ENCODE measurements around the gene NFIC.

NFIC gene

DNA sequence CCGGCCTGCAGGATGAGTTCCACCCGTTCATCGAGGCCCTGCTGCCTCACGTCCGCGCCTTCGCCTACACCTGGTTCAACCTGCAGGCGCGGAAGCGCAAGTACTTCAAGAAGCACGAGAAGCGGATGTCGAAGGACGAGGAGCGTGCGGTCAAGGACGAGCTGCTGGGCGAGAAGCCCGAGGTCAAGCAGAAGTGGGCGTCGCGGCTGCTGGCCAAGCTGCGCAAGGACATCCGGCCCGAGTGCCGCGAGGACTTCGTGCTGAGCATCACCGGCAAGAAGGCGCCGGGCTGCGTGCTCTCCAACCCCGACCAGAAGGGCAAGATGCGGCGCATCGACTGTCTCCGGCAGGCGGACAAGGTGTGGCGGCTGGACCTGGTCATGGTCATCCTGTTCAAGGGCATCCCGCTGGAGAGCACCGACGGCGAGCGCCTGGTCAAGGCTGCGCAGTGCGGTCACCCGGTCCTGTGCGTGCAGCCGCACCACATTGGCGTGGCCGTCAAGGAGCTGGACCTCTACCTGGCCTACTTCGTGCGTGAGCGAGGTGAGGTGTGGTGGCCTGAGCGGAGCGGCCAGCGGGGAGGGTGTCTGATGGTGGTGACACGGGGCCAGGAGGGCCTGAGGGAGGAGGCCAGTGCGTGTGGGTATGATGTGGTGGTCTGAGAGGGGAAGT lies 15.5 kb downstream of the NFIC start:
- Histone ChIP-seq H3K4me2 (ENCODE audit: low read length) (no peak overlapping the region), H3K9me2 (replicated peaks; ENCODE audit: control insufficient read depth, low read length) (no peaks in the 10 kb centered on the region), H3K27ac (ENCODE audit: low read depth, low read length) (no peak overlapping the region), H4K20me1 (ENCODE audit: control insufficient read depth, insufficient read depth, low read depth, low read length) (no peaks in the 10 kb centered on the region), H3K4me3 (ENCODE audit: low read length) (no peak overlapping the region), H3K4me1 (ENCODE audit: control insufficient read depth, low read length) (no peaks in the 10 kb centered on the region), H3K9me3 (ENCODE audit: control insufficient read depth, insufficient read depth, low read length) (no peaks in the 10 kb centered on the region), H3F3A (ENCODE audit: control insufficient read depth, insufficient read depth) (no peaks in the 10 kb centered on the region), H3K79me2 (ENCODE audit: control insufficient read depth, low read length) (no peaks in the 10 kb centered on the region), H3K36me3 (ENCODE audit: control insufficient read depth, low read length) (no peaks in the 10 kb centered on the region), H3K27me3 (ENCODE audit: control insufficient read depth, low read length) (no peaks in the 10 kb centered on the region)
- TF ChIP-seq EZH2phosphoT487 (IDR thresholded peaks at IDR 0.05; ENCODE audit: borderline replicate concordance, low read length) = no peak
- TF ChIP-seq, protein P1, sequence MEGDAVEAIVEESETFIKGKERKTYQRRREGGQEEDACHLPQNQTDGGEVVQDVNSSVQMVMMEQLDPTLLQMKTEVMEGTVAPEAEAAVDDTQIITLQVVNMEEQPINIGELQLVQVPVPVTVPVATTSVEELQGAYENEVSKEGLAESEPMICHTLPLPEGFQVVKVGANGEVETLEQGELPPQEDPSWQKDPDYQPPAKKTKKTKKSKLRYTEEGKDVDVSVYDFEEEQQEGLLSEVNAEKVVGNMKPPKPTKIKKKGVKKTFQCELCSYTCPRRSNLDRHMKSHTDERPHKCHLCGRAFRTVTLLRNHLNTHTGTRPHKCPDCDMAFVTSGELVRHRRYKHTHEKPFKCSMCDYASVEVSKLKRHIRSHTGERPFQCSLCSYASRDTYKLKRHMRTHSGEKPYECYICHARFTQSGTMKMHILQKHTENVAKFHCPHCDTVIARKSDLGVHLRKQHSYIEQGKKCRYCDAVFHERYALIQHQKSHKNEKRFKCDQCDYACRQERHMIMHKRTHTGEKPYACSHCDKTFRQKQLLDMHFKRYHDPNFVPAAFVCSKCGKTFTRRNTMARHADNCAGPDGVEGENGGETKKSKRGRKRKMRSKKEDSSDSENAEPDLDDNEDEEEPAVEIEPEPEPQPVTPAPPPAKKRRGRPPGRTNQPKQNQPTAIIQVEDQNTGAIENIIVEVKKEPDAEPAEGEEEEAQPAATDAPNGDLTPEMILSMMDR (IDR thresholded peaks at IDR 0.05; ENCODE audit: low read depth, low read length, poor library complexity, severe bottlenecking) = no peak

DNA sequence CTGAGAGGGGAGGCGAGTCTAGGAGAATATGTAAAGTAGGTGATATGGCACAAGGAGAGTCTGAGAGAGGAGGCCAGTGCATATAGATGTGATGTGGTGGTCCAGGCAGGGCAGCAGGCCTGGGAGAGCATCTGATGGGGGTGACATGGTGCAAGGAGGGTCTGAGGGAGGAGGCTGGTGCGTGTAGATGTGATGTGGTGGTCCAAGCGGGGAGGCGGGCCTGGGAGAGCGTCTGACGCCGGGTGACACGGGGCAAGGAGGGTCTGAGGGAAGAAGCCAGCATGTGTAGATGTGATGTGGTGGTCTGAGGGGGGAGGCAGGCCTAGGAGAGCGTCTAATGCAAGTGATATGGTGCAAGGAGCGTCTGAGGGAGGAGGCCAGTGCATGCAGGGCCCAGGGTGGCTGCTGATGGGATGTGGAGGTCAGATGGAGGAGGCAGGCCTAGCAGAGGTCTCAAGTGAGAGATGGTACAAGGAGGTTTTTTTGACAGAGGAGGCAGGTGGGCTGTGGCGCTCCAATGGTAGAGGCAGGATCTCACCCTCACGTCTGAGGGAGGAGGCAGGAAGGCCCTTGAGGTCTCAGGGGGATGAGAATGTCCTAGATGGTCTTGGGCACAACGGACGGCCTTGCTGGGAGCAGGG lies 16.2 kb downstream of the NFIC start:
- no peaks in the 10 kb centered on the region for H3K36me3 ChIP-seq (ENCODE audit: control insufficient read depth, low read length)

DNA sequence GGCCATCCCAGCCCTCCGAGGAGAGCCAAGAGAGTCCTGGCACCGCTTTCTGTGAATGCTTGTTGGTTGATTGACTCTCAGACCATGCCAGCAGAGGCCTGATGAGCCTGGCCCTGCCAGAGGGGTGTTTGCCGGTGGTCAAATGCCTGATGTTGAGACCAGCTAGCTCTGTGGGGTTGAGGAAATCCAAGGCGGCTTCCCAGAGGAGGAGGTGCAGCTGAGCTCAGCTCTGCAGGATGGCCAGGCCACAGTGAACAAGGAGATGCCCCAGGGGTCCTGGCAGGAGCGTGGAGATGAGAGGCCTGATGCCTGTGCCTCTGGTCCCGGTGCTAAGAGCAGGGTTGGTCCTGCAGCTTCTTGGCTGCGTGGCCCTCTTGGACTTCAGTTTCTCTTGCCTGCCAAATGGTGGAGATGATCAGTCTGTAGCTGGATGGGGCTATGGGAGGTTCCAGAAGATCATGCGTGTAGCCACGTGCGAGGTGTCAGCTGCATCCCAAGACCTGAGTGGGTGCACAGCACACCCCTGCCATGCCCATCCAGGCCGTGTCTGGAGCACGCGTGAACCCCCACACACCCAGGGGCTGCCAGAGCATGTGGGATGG lies 16.8 kb downstream of the NFIC start:
- Histone ChIP-seq H3K4me3 (ENCODE audit: low read length) (no peak overlapping the region), H3K9me3 (ENCODE audit: control insufficient read depth, insufficient read depth, low read length) (no peaks in the 10 kb centered on the region), H3K4me1 (ENCODE audit: control insufficient read depth, low read length) (no peaks in the 10 kb centered on the region), H3K36me3 (ENCODE audit: control insufficient read depth, low read length) (no peaks in the 10 kb centered on the region), H3F3A (ENCODE audit: control insufficient read depth, insufficient read depth) (no peaks in the 10 kb centered on the region), H3K9me2 (replicated peaks; ENCODE audit: control insufficient read depth, low read length) (no peaks in the 10 kb centered on the region), H3K4me2 (ENCODE audit: low read length) (no peak overlapping the region), H4K20me1 (ENCODE audit: control insufficient read depth, insufficient read depth, low read depth, low read length) (no peaks in the 10 kb centered on the region), H3K27ac (ENCODE audit: low read depth, low read length) (no peak overlapping the region), H3K79me2 (ENCODE audit: control insufficient read depth, low read length) (no peaks in the 10 kb centered on the region), H3K27me3 (ENCODE audit: control insufficient read depth, low read length) (no peaks in the 10 kb centered on the region)
- TF ChIP-seq, protein P1 (IDR thresholded peaks at IDR 0.05; ENCODE audit: low read depth, low read length, poor library complexity, severe bottlenecking) = no peak

More for the DNA sequence above, 16.2 kb downstream of the NFIC start:
- Histone ChIP-seq H4K20me1 (ENCODE audit: control insufficient read depth, insufficient read depth, low read depth, low read length) (no peaks in the 10 kb centered on the region), H3K27me3 (ENCODE audit: control insufficient read depth, low read length) (no peaks in the 10 kb centered on the region), H3K9me2 (replicated peaks; ENCODE audit: control insufficient read depth, low read length) (no peaks in the 10 kb centered on the region), H3K4me1 (ENCODE audit: control insufficient read depth, low read length) (no peaks in the 10 kb centered on the region), H3K27ac (ENCODE audit: low read depth, low read length) (no peak overlapping the region), H3K79me2 (ENCODE audit: control insufficient read depth, low read length) (no peaks in the 10 kb centered on the region), H3F3A (ENCODE audit: control insufficient read depth, insufficient read depth) (no peaks in the 10 kb centered on the region), H3K4me2 (ENCODE audit: low read length) (no peak overlapping the region), H3K9me3 (ENCODE audit: control insufficient read depth, insufficient read depth, low read length) (no peaks in the 10 kb centered on the region), H3K4me3 (ENCODE audit: low read length) (no peak overlapping the region)
- no peak for TF ChIP-seq EZH2phosphoT487 (IDR thresholded peaks at IDR 0.05; ENCODE audit: borderline replicate concordance, low read length)
- TF ChIP-seq, protein P1 (IDR thresholded peaks at IDR 0.05; ENCODE audit: low read depth, low read length, poor library complexity, severe bottlenecking) = no peak

Data from DOHH2 (cell line).